Kasumi-1 (cell line): ENCODE results near the gene TMEM126B.
"Not testable (repeated sequence)": the region's sequence is repeated elsewhere in the genome, so short reads cannot be mapped to it uniquely, and the experiment has no call there.

Experiments
- DNase-seq, 2 experiments: peaks; one replicate each; lab custom pipeline; 2025; lab: John Stamatoyannopoulos, UW

TMEM126B gene

GRCh38 chr11:85647604-85648299 is 19.4 kb downstream of the TMEM126B start, which contains the start of gene TMEM126A:
Gene TMEM126A (plus strand): TSS chr11:85647967. CDS start chr11:85650256, 2,289 bp downstream.
- DNase-seq: peak; percentile 82 to 85

GRCh38 chr11:85651118-85651517 is 22.7 kb downstream of the TMEM126B start:
- DNase-seq: no peak

DNA sequence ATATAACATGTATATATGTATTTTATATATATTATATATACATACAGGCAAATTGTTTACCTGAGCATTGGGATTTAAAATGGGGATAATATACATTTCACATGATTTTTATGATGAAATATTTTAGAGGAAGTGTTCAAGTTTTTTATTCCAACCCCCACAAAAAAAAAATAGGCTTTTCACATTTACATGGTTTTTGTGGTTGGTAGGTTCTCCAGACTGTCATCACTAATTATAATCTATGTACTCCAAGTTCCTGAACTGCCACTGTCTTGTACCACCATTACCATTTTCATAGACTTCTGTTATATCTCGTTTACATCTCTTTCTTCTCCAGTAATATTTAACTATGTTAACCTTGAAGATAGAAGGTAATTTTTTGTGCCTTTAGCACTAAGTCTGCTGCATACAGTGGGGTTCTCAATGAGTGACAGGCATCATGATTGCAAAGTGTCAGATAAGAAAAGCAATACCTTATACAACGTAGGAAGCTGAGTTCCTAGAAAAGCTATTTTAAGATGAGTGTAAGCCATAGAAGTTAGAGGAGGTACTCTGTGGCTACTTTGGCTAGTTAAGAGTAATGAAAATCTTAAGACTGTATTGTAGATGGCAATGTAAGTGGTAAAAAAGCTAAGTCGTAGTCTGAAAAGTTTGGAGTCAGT is 24.5 kb downstream of the TMEM126B start:
- peak; percentile 31 to 44 for DNase-seq

DNA sequence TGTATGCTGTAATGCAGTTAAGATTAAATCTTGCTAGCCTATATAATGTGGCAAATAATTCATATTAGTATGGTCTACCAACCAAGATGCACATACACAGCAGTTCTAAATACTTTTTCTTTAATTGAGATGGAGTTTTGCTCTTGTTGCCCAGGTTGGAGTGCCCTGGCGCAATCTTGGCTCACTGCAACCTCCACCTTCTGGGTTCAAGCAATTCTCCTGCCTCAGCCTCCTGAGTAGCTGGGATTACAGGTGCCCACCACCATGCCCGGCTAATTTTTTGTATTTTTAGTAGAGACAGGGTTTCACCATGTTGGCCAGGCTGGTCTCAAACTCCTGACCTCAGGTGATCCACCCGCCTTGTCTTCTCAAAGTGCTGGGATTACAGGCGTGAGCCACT is 25.9 kb downstream of the TMEM126B start:
- not testable (repeated sequence) for DNase-seq

DNA sequence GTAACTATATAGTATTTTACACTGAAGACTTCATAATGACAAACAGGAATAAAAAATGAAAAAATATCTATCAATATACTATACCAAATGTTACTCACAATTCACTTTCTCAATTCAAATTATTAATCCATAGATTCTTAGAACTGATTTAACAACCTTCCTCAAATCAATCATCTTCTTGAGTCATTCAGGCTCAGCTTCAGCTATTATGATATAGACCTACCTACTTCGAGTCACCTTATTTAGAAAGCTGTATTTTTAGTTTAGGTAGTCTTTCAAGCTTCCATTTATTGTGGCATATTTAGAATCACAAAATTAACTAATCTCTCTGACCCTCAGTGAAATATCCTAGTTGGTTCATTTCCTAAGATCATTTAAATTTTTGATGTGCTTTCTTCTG is 28.4 kb downstream of the TMEM126B start:
- no peak for DNase-seq

- DNase-seq: no peak
Observed at GRCh38 chr11:85658180-85658579, 29.8 kb downstream of the TMEM126B start.

GRCh38 chr11:85661972-85662664 is 33.7 kb downstream of the TMEM126B start:
- no peak for DNase-seq

GRCh38 chr11:85663080-85663752 is 34.8 kb downstream of the TMEM126B start:
- DNase-seq: peak in 1 of 2 experiments; percentile 28

GRCh38 chr11:85663753-85664614 is 35.6 kb downstream of the TMEM126B start:
- peak; percentile 79 to 81 for DNase-seq

- peak; percentile 93 to 94 for DNase-seq
Observed at GRCh38 chr11:85664615-85665481, 36.5 kb downstream of the TMEM126B start, which contains the start of gene CREBZF. Gene CREBZF (minus strand): TSS chr11:85665129. CDS start chr11:85664875, 254 bp downstream.

GRCh38 chr11:85665733-85666132 is 37.3 kb downstream of the TMEM126B start:
- no peak for DNase-seq

GRCh38 chr11:85666687-85667086 is 38.3 kb downstream of the TMEM126B start:
- no peak for DNase-seq

DNA sequence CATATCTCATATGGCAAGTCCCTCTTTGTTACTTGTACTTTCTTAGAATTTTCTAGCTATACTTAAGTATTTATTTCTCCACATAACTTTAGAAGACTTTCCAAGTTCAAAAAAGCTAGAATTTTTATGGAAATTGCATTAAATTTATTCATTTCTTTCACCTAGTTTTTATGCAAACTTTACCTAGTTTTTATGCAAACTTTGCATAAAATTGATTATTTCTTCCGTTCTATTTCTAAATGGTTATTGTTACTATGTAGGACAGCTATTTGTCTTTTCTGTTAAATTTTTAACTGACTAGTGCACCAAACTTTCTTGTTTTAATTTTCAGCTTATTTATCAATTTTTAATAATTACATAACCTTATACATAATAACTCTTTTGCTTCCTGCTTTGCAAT is 39.8 kb downstream of the TMEM126B start:
- DNase-seq: no peak

DNA sequence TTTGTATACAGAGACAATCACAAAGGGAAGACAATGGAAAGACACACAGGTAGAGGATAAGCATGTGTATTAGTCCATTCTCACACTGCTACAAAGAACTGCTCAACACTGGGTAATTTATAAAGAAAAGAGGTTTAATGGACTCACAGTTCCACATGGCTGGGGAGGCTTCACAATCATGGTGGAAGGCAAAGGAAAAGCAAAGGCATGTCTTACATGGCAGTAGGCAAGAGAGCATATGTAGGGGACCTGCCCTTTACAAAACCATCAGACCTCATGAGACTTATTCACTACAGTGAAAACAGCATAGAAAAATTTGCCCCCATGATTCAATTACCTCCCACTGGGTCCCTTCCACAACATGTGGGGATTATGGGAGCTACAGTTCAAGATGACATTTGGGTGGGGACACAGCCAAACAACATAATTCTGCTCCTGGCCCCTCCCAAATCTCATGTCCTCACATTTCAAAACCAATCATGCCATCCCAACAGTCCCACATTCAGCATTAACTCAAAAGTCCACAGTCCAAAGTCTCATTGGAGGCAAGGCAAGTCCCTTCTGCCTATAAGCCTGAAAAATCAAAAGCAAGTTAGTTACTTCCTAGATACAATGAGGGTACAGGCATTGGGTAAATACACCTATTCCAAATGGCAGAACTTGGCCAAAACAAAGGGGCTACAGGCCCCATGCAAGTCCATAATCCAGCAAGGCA is 42.7 kb downstream of the TMEM126B start:
- not testable (repeated sequence) for DNase-seq

GRCh38 chr11:85672105-85672902 is 43.9 kb downstream of the TMEM126B start:
- DNase-seq: no peak

GRCh38 chr11:85673393-85673792 is 45.0 kb downstream of the TMEM126B start:
- no peak for DNase-seq

DNA sequence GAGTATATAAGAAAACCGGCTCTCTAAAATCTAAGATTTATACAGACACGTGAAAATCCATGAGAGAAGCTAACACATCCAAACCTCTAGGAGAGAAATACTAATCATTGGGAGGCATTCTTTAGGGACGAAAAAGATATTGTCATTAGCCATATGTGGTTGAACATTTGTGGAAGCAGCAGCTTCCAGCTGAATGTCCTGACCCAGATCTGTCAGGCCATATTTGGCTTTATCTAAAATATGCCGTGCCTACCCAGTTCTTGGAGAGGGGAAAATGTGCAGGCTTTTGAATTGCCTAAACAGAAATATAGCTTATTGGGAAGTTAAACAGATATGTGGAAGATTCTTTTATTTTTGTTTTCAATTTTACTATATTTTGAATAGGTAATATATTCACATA is 51.2 kb downstream of the TMEM126B start:
- no peak for DNase-seq

DNA sequence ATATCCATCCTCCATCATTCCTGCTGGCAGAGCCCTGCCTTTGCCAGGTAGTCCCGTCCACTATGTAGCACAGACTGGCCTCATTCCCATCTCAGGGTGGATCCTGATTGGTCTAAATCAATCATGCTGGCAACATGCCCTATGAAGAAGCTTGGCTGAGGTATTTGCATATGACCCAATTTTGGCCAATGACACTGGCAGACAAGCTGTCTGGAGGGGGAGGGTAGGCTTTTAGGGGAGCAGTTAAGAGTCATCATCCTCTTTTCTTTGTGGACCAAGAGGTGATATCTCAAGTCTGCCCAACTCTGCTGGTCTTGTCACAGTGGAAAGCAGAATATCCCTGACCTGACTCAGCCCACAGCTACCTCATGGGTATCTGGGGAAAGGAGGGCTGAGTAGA is 52.5 kb downstream of the TMEM126B start:
- no peak for DNase-seq
